Stimulated activated CD4-positive, alpha-beta T cell treated with anti-CD3 and anti-CD28 coated beads, Interleukin-12 subunit alpha, Interleukin-12 subunit beta, amount 100 ng/mL, for 48 hours (primary cell): Measurements from ENCODE around the gene CACNA2D4.

ENCODE experiments used
- DNase-seq, 3 donors: peaks; one replicate each; pipeline ENCODE4 v3.0.0-alpha.2; 2020; ENCODE audit warnings: low read depth in 2 of 3, low spot score in 1 of 3

The CACNA2D4 gene

GRCh38 chr12:1890119-1890703 is 28.2 kb downstream of the CACNA2D4 start:
- no peak for DNase-seq

GRCh38 chr12:1888923-1889322 is 29.5 kb downstream of the CACNA2D4 start:
- no peak for DNase-seq

GRCh38 chr12:1886396-1887008 is 31.9 kb downstream of the CACNA2D4 start:
- DNase-seq = no peak

GRCh38 chr12:1885599-1886245 is 32.7 kb downstream of the CACNA2D4 start:
- DNase-seq = no peak

GRCh38 chr12:1885082-1885596 is 33.3 kb downstream of the CACNA2D4 start:
- no peak for DNase-seq

GRCh38 chr12:1884651-1885050 is 33.8 kb downstream of the CACNA2D4 start:
- no peak for DNase-seq

GRCh38 chr12:1883513-1883912 is 34.9 kb downstream of the CACNA2D4 start:
- no peak for DNase-seq

GRCh38 chr12:1882850-1883470 is 35.5 kb downstream of the CACNA2D4 start:
- DNase-seq = no peak

- DNase-seq = no peak
Measured at GRCh38 chr12:1882405-1882804, 36.0 kb downstream of the CACNA2D4 start.

GRCh38 chr12:1881936-1882335 is 36.5 kb downstream of the CACNA2D4 start:
- DNase-seq = no peak

- no peak for DNase-seq
Measured at GRCh38 chr12:1881301-1881700, 37.2 kb downstream of the CACNA2D4 start.

- no peak for DNase-seq
Measured at GRCh38 chr12:1880876-1881275, 37.6 kb downstream of the CACNA2D4 start.

GRCh38 chr12:1880153-1880845 is 38.2 kb downstream of the CACNA2D4 start:
- no peak for DNase-seq

GRCh38 chr12:1879633-1880032 is 38.8 kb downstream of the CACNA2D4 start:
- no peak for DNase-seq

- no peak for DNase-seq
Measured at GRCh38 chr12:1878695-1879094, 39.8 kb downstream of the CACNA2D4 start.

- DNase-seq = no peak
Measured at GRCh38 chr12:1878214-1878613, 40.2 kb downstream of the CACNA2D4 start.

- DNase-seq = no peak
Measured at GRCh38 chr12:1877169-1877878, 41.1 kb downstream of the CACNA2D4 start.

- no peak for DNase-seq
Measured at GRCh38 chr12:1876086-1876485, 42.4 kb downstream of the CACNA2D4 start.

GRCh38 chr12:1875608-1876007 is 42.8 kb downstream of the CACNA2D4 start:
- no peak for DNase-seq

- no peak for DNase-seq
Measured at GRCh38 chr12:1873531-1874510, 44.6 kb downstream of the CACNA2D4 start.
